Measurements from ENCODE around the gene ZIC4. TPM values are rescaled to one million over a fixed set of nuclear protein-coding genes. Genes with fewer than 3 reads are reported as not detected.

ZIC4 gene
- total and polyA plus RNA-seq, 2 donors (not counting 1 experiment from before 2014, with no cell fraction given): not detected

- Histone ChIP-seq H3K79me2 (ENCODE audit: control insufficient read depth, insufficient read depth, low read length) (no peaks in the 10 kb centered on the region), H3K4me3 (replicated peaks in 1 of 4; ENCODE audit: control extremely low read depth in 1 of 4, insufficient read depth in 1 of 4, low read depth in 3 of 4, low read length in 4 of 4) (peak overlapping the region; percentile 8 to 46 (median 32)), H3K4me2 (ENCODE audit: extremely low read depth, insufficient read depth, low read length) (peak overlapping the region; percentile 80)
Measured at GRCh38 chr3:147413686-147414389, 7.5 kb upstream of the ZIC4 start.

DNA sequence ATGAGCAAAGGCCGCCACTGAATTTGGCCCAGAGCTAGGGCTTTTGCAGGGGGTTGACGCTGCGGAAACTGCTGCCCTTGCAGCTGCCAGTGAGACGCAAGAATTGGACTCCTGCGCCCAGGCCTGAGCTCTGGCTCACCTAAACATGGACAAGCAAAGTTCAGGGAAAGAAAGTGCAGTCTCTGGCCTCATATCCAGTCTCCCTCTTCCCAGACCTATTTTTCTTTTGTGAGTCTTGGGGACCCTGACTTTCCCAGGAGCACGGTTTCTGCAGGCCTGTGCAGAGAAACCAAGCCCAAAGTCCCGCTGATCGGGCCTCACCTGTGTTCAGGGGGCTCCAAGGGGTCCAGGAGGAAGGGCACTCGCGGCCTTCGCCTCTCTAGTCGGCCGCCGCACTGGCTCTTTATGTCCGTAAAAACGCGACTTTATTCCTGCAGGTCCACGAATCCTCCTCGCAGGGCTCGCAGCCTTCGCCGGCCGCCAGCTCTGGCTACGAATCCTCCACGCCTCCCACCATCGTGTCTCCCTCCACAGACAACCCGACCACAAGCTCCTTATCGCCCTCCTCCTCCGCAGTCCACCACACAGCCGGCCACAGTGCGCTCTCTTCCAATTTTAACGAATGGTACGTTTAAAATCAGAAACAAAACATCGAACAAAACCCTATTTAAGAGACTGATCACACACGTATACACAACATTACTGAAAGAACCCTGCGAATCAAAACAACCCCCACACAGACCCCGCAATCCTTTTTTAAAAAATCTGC lies 6.8 kb upstream of the ZIC4 start:
- no peak overlapping the region for H2AFZ ChIP-seq (ENCODE audit: low read length)

More at GRCh38 chr3:147413686-147414389, 7.5 kb upstream of the ZIC4 start:
- H3K9me3 ChIP-seq (ENCODE audit: control insufficient read depth, insufficient read depth, low read depth, low read length): no peaks in the 10 kb centered on the region
- H3K27me3 ChIP-seq (ENCODE audit: control insufficient read depth, insufficient read depth, low read length): peaks cover 76% of the 10 kb centered on the region
- no peak for DNase-seq (ENCODE audit: low read depth in 2 of 2)
- H2AFZ ChIP-seq (ENCODE audit: low read length): no peak overlapping the region
- H3K9ac ChIP-seq (ENCODE audit: insufficient read depth, low read length): no peak overlapping the region
- TF ChIP-seq EZH2 (IDR thresholded peaks at IDR 0.05; ENCODE audit: low read length, missing control alignments) (no peak), CTCF (conservative IDR thresholded peaks at IDR 0.05 in 1 of 2, IDR thresholded peaks at IDR 0.05 in 1 of 2; ENCODE audit: low read depth in 1 of 2, low read length in 2 of 2) (no peak)
- no peaks in the 10 kb centered on the region for H4K20me1 ChIP-seq (ENCODE audit: control insufficient read depth, extremely low read depth, insufficient read depth, low read length)
- H3K36me3 ChIP-seq (ENCODE audit: control insufficient read depth, insufficient read depth, low read length): no peaks in the 10 kb centered on the region
- H3K27ac ChIP-seq (ENCODE audit: insufficient read depth, low read length): no peak overlapping the region
- peaks cover 4% of the 10 kb centered on the region for H3K4me1 ChIP-seq (ENCODE audit: control insufficient read depth, extremely low read depth, insufficient read depth, low read length)

More for the DNA sequence above, 6.8 kb upstream of the ZIC4 start:
- Histone ChIP-seq H3K9me3 (ENCODE audit: control insufficient read depth, insufficient read depth, low read depth, low read length) (no peaks in the 10 kb centered on the region), H3K4me3 (replicated peaks in 1 of 4; ENCODE audit: control extremely low read depth in 1 of 4, insufficient read depth in 1 of 4, low read depth in 3 of 4, low read length in 4 of 4) (peak overlapping the region; percentile 8 to 46 (median 32)), H4K20me1 (ENCODE audit: control insufficient read depth, extremely low read depth, insufficient read depth, low read length) (peaks cover 1% of the 10 kb centered on the region), H3K27me3 (ENCODE audit: control insufficient read depth, insufficient read depth, low read length) (peaks cover 76% of the 10 kb centered on the region), H3K36me3 (ENCODE audit: control insufficient read depth, insufficient read depth, low read length) (no peaks in the 10 kb centered on the region), H3K79me2 (ENCODE audit: control insufficient read depth, insufficient read depth, low read length) (no peaks in the 10 kb centered on the region), H3K9ac (ENCODE audit: insufficient read depth, low read length) (no peak overlapping the region), H3K27ac (ENCODE audit: insufficient read depth, low read length) (no peak overlapping the region), H3K4me1 (ENCODE audit: control insufficient read depth, extremely low read depth, insufficient read depth, low read length) (peaks cover 4% of the 10 kb centered on the region), H3K4me2 (ENCODE audit: extremely low read depth, insufficient read depth, low read length) (peak overlapping the region; percentile 80)
- no peak for TF ChIP-seq CTCF (conservative IDR thresholded peaks at IDR 0.05 in 1 of 2, IDR thresholded peaks at IDR 0.05 in 1 of 2; ENCODE audit: low read depth in 1 of 2, low read length in 2 of 2)
- peak; percentile 93 for TF ChIP-seq EZH2 (IDR thresholded peaks at IDR 0.05; ENCODE audit: low read length, missing control alignments)
- DNase-seq (ENCODE audit: low read depth in 2 of 2): no peak
